Suprapubic skin (tissue), 4 donors: Measurements from ENCODE around the gene ENTREP3. TPM values are rescaled to one million over a fixed set of nuclear protein-coding genes. Genes with fewer than 3 reads are reported as not detected.

Source experiments
- DNase-seq, 2 donors: peaks; one replicate each; pipeline ENCODE4 v3.0.0-alpha.2; 2019; ENCODE audit warnings: low spot score in 2 of 2
- H3K27ac ChIP-seq: fragments of 200-600 bp; sonication (generic); one replicate; pipeline ENCODE4 v1.5.1; 2019
- H3K27me3 ChIP-seq: fragments of 200-600 bp; sonication (generic); one replicate; pipeline ENCODE4 v1.5.1; 2019
- H3K36me3 ChIP-seq: fragments of 200-600 bp; sonication (generic); one replicate; pipeline ENCODE4 v1.5.1; 2019
- H3K4me1 ChIP-seq: fragments of 200-600 bp; sonication (generic); one replicate; pipeline ENCODE4 v1.5.1; 2019
- H3K4me3 ChIP-seq: fragments of 200-600 bp; sonication (generic); one replicate; pipeline ENCODE4 v1.5.1; 2019; ENCODE audit warnings: mild to moderate bottlenecking
- H3K9me3 ChIP-seq: fragments of 200-600 bp; sonication (generic); one replicate; pipeline ENCODE4 v1.5.1; 2019
- CTCF ChIP-seq, 2 donors: fragments of 200-600 bp in 1 of 2; fragments of 450-650 bp in 1 of 2; sonication (generic) in 1 of 2; IDR thresholded peaks; one replicate each; pipeline ENCODE4 v1.5.1; 2016 to 2019; ENCODE audit warnings: antibody characterized with exemption in 2 of 2, mild to moderate bottlenecking in 1 of 2, moderate library complexity in 1 of 2
- EP300 ChIP-seq: sonication (generic); formaldehyde crosslinking; IDR thresholded peaks from one replicate; pipeline ENCODE4 v1.6.1; 2017; ENCODE audit warnings: antibody characterized with exemption
- POLR2A ChIP-seq, 2 donors: fragments of 450-650 bp; IDR thresholded peaks; one replicate each; pipeline ENCODE4 v1.6.1; 2017; ENCODE audit warnings: antibody characterized with exemption in 2 of 2, mild to moderate bottlenecking in 2 of 2, moderate library complexity in 2 of 2
- POLR2AphosphoS5 ChIP-seq, 3 donors: sonication (generic); formaldehyde crosslinking; IDR thresholded peaks; one replicate each; pipeline ENCODE4 v1.6.1; 2017; ENCODE audit warnings: antibody characterized with exemption in 3 of 3
- WGBS: methylation state at CpG from one replicate; pipeline ENCODE4 v1.1.5; 2018; 5-methylcytosine and 5-hydroxymethylcytosine counted together
- total RNA-seq, 4 donors: library from RNA; depleted of rRNA; stranded (reverse); fragments of >200 nt; gene quantifications; one replicate each; pipeline ENCODE4 v1.1.0, GENCODE V29; 2016

Gene ENTREP3
- total RNA-seq, 4 donors from 2014 or later, result 23.6 to 32.1 (median 25.7) TPM

GRCh38 chr1:155209312-155209721, 46.0 kb downstream of the ENTREP3 start:
- peak overlapping the region; percentile 100 for H3K27ac ChIP-seq
- 3% methylated on average over 13 of the region's 13 CpGs for WGBS
- no peak for TF ChIP-seq POLR2A (IDR thresholded peaks at IDR 0.05)
- no peak for TF ChIP-seq POLR2AphosphoS5 (IDR thresholded peaks at IDR 0.05)
- TF ChIP-seq EP300, result no peak
- no peak for TF ChIP-seq CTCF (IDR thresholded peaks at IDR 0.05)

DNA sequence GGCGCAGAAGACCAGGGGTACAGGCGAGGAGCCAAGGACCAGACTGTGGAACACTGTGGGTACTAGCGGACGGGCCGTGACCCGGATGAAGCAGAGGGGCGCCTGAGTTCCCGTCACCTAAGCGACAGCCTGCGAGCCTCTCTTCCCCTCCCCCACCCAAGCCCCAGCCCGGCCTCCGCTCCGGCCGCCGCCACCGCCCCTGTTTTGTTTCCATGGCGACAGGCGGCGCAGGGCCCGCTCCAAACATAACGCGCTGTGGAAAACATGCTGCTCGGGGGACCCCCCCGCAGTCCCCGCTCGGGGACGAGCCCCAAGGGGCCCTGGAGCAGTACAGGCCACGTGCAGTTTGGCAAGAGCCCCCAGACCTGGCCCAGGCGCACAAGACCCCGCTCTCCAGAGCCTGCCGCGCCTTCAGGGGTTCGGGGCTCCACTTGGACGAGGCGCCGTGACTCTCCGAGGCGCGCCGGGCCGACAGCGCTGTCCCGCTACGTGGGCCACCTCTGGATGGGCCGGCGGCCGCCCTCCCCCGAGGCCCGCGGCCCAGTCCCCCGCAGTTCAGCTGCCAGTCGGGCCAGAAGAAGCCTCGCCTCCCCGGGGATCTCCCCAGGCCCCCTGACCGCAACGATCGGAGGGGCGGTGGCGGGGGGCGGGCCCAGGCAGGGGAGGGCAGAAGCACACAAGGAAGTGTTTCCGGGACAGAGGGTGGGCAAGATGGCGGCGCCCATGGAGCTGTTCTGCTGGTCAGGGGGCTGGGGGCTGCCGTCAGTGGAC, 46.6 kb downstream of the ENTREP3 start, which contains the start of gene MTX1:
Gene MTX1 (plus strand): TSS at position 155 of the 771 bp plus-strand sequence. CDS start 110 bp downstream, at position 265.
- H3K4me1 ChIP-seq, result peaks cover 33% of the 10 kb centered on the region
- peak within 1 kb of the TSS; percentile 100 for H3K27ac ChIP-seq
- no peak for TF ChIP-seq CTCF (IDR thresholded peaks at IDR 0.05)
- TF ChIP-seq POLR2A (IDR thresholded peaks at IDR 0.05), result peak in 1 of 2 donors; percentile 50
- TF ChIP-seq POLR2AphosphoS5 (IDR thresholded peaks at IDR 0.05), result peak in 1 of 3 donors; percentile 78
- no peak for TF ChIP-seq EP300
- DNase-seq, result peak; percentile 96 to 97
- H3K9me3 ChIP-seq, result no peaks in the 10 kb centered on the region
- H3K4me3 ChIP-seq, result peak within 1 kb of the TSS; percentile 97
- H3K36me3 ChIP-seq, result peaks cover 7% of the 10 kb centered on the region
- no peaks in the 10 kb centered on the region for H3K27me3 ChIP-seq
- 0% methylated on average over 37 of the region's 64 CpGs for WGBS

More at GRCh38 chr1:155209312-155209721, 46.0 kb downstream of the ENTREP3 start:
- peaks cover 33% of the 10 kb centered on the region for H3K4me1 ChIP-seq
- no peaks in the 10 kb centered on the region for H3K27me3 ChIP-seq
- H3K9me3 ChIP-seq, result no peaks in the 10 kb centered on the region
- peak overlapping the region; percentile 97 for H3K4me3 ChIP-seq
- peaks cover 7% of the 10 kb centered on the region for H3K36me3 ChIP-seq
- DNase-seq, result no peak

DNA sequence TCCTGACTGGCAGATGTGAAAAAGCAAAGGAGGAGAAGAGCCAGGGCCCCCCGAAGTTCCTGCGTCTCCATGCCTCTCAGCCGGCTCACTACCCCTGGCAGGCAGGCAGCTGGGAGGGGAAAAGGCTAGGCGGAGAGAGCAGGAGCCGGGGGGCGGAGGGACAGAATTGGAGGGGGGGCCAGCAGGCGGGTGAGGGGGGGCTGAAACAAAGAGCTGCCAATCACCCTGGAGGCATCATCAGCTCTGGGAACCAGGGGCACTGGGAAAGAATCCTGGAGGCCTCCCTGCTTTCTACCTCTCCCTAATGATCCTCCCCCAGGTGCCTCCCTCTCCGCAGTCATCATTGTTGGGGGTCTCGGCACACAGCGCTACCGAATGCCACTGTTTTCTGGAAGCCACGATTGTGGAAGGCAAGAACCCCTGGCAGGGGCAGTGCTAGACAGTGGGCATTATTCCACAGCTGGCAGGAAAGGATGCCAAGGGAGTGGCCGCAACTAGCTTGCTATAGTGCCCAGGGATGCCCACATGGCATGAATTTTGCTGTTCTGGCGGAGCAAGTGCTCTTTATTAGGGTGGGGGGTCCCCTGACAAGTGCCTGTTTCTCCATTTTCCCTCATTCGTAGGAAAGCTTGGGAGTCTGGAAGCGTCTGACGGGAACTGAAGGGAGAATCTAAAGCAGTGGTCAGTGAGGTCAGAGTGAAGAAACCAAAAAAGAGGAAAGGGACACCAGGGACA, 47.3 kb downstream of the ENTREP3 start, which contains the start of gene THBS3:
Gene THBS3 (minus strand): TSS at position 92 of the 735 bp plus-strand sequence. CDS start 21 bp downstream, at position 71.
- H3K9me3 ChIP-seq, result no peaks in the 10 kb centered on the region
- peaks cover 7% of the 10 kb centered on the region for H3K36me3 ChIP-seq
- no peak for TF ChIP-seq EP300
- no peak for TF ChIP-seq POLR2AphosphoS5 (IDR thresholded peaks at IDR 0.05)
- no peak for TF ChIP-seq CTCF (IDR thresholded peaks at IDR 0.05)
- TF ChIP-seq POLR2A (IDR thresholded peaks at IDR 0.05), result no peak
- no peaks in the 10 kb centered on the region for H3K27me3 ChIP-seq
- no peak for DNase-seq
- peak within 1 kb of the TSS; percentile 97 for H3K4me3 ChIP-seq
- H3K4me1 ChIP-seq, result peaks cover 33% of the 10 kb centered on the region
- peak within 1 kb of the TSS; percentile 100 for H3K27ac ChIP-seq
- WGBS, result 5% methylated on average over 17 of the region's 17 CpGs

DNA sequence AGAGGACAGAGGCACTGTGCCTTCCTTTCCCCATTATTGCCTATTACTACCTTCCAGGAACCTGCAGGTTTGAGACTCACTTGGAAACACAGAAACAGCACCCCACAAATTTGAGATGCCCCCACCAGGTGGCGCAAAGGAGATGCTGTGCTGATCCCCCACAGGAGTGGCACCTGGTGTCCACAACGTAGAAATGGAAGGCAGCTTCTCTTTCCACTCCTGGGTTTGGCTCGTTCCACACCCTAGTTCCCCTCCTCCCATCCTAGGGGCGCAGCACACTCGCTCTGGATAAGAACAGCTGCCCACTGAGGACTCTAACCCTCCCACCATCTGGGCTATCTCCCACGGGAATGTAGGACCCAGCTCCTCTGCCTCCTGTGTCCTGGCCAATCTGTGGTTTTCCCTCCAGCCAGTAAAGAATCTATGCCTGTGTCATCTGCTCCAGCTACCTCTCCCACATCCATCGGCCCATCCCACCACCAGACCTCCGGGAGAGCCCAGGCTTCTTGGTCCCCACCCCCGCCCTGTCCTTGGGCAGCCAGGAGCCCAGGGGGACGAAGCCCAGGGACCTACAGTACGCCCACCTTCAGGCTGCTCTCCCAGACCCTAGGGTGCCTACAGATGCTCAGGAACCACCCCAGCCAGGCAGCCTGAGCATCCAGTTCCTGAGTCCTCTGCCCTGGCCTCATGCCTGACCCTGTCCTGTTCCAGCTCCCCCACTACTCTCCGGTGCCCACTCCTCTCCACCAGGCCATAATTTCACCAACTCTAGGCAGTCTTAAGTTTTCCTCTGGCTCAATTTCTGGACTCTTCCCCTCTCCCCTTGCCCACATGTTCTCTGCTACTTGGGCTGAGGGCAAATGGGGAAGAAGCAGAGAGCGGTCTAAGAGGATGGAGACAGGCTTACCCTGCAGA, 48.1 kb downstream of the ENTREP3 start:
- peaks cover 7% of the 10 kb centered on the region for H3K36me3 ChIP-seq
- WGBS, result 24% methylated on average over 13 of the region's 13 CpGs
- H3K4me3 ChIP-seq, result peak overlapping the region; percentile 97
- H3K4me1 ChIP-seq, result peaks cover 33% of the 10 kb centered on the region
- H3K27me3 ChIP-seq, result no peaks in the 10 kb centered on the region
- peak; percentile 91 for DNase-seq
- peak overlapping the region; percentile 100 for H3K27ac ChIP-seq
- no peaks in the 10 kb centered on the region for H3K9me3 ChIP-seq
- TF ChIP-seq POLR2AphosphoS5 (IDR thresholded peaks at IDR 0.05) (peak in 1 of 3 donors; percentile 31), POLR2A (IDR thresholded peaks at IDR 0.05) (no peak), CTCF (IDR thresholded peaks at IDR 0.05) (peak; percentile 70 to 79), EP300 (no peak)
